Measurements from ENCODE around the gene SPATA1.
"Not testable (repeated sequence)": the region's sequence is repeated elsewhere in the genome, so short reads cannot be mapped to it uniquely, and the experiment has no call there.

Gene SPATA1

DNA sequence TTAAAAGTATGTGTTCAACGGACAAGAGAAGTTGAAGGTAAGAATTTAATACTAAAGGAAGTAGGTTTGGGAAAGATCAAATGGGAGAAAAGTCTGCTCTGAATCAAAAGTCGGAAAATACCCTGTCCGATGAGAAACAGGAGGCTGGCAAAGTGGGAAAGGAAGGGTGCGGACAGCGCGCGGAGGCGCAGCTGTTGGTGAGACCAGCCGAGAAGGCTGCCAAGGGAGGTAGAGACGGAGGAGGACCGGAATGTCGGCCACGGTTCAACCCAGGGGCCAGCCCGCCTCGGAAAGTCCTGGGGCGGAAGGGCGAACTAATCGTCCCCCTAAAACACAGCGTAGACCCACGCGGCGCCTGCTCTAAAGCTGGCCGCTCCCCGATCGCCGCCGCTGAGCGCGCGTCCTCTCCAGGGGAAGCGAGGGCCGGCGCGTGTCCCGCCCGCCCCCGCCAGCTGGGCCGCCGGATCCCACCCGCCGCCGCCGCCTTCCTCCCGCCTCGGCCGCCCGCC is 639 bp upstream of the SPATA1 start:
- no peaks in the 10 kb centered on the region for H3K27me3 ChIP-seq
- peaks cover 0 to 41% (median 23%) of the 10 kb centered on the region in 4 donors for H3K4me1 ChIP-seq
- intact Hi-C loops (cut with DNase I; ENCODE audit: low total_unique reads): loop anchor here (5.0 to 10.0 kb wide), 3 partner anchors 67 to 189 kb away; partner anchors contain the start of genes CTBS and SSX2IP
- peak overlapping the region; percentile 61 to 76 for H3K4me3 ChIP-seq
- TF ChIP-seq, protein P1, sequence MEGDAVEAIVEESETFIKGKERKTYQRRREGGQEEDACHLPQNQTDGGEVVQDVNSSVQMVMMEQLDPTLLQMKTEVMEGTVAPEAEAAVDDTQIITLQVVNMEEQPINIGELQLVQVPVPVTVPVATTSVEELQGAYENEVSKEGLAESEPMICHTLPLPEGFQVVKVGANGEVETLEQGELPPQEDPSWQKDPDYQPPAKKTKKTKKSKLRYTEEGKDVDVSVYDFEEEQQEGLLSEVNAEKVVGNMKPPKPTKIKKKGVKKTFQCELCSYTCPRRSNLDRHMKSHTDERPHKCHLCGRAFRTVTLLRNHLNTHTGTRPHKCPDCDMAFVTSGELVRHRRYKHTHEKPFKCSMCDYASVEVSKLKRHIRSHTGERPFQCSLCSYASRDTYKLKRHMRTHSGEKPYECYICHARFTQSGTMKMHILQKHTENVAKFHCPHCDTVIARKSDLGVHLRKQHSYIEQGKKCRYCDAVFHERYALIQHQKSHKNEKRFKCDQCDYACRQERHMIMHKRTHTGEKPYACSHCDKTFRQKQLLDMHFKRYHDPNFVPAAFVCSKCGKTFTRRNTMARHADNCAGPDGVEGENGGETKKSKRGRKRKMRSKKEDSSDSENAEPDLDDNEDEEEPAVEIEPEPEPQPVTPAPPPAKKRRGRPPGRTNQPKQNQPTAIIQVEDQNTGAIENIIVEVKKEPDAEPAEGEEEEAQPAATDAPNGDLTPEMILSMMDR (IDR thresholded peaks at IDR 0.05): no peak
- peak; percentile 52 to 80 for DNase-seq
- peak overlapping the region; percentile 86 to 97 for H3K27ac ChIP-seq
- H3K36me3 ChIP-seq: no peaks in the 10 kb centered on the region
- no peaks in the 10 kb centered on the region for H3K9me3 ChIP-seq

- no peaks in the 10 kb centered on the region for H3K9me3 ChIP-seq
- intact Hi-C loops (cut with DNase I; ENCODE audit: low total_unique reads): loop anchor here (5.0 to 10.0 kb wide), 3 partner anchors 65 to 188 kb away; partner anchors contain the start of genes CTBS and SSX2IP
- TF ChIP-seq, protein P1 (IDR thresholded peaks at IDR 0.05): no peak
- H3K27ac ChIP-seq: peak overlapping the region; percentile 86 to 97
- peak overlapping the region; percentile 61 to 76 for H3K4me3 ChIP-seq
- no peaks in the 10 kb centered on the region for H3K27me3 ChIP-seq
- no peak for DNase-seq
- peaks cover 0 to 28% (median 19%) of the 10 kb centered on the region in 4 donors for H3K4me1 ChIP-seq
- H3K36me3 ChIP-seq: no peaks in the 10 kb centered on the region
These were observed 705 bp downstream of the SPATA1 start for GRCh38 chr1:84506729-84507453.

- H3K27ac ChIP-seq, H3K36me3 ChIP-seq, H3K4me3 ChIP-seq, H3K9me3 ChIP-seq, H3K27me3 ChIP-seq, DNase-seq: not testable (repeated sequence)
- intact Hi-C loops (cut with DNase I; ENCODE audit: low total_unique reads): loop anchor here (5.0 to 10.0 kb wide), 3 partner anchors 64 to 187 kb away; partner anchors contain the start of genes CTBS and SSX2IP
- H3K4me1 ChIP-seq: peaks cover 0 to 18% (median 15%) of the 10 kb centered on the region in 4 donors
These were observed 1.7 kb downstream of the SPATA1 start for GRCh38 chr1:84507887-84508286.

DNA sequence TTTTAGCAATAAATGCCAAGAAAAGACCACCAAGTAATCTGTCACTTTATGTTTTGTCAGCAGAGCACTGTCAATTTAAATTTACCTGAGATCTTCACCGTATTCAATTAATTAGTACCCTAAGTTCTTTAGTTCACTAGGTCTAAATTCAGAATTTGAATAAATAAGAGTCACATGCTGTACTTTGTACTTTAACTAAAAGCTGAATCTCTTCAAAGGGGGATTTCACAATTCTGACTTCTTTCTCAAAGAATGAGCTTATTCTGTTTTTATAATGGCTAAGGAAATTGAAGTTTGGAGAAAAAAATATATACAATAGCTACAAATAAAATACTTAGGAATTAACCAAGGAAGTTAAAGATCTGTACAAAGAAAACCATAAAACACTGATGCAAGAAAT is 2.3 kb downstream of the SPATA1 start:
- Histone ChIP-seq H3K4me1 (peaks cover 0 to 12% (median 11%) of the 10 kb centered on the region in 4 donors), H3K36me3 (no peaks in the 10 kb centered on the region), H3K4me3 (no peak overlapping the region), H3K27me3 (no peaks in the 10 kb centered on the region), H3K9me3 (no peaks in the 10 kb centered on the region), H3K27ac (no peak overlapping the region)
- intact Hi-C loops (cut with DNase I; ENCODE audit: low total_unique reads): loop anchor here (5.0 to 10.0 kb wide), 3 partner anchors 64 to 186 kb away; partner anchors contain the start of genes CTBS and SSX2IP
- DNase-seq: no peak
- TF ChIP-seq, protein P1 (IDR thresholded peaks at IDR 0.05): no peak

- TF ChIP-seq, protein P1 (IDR thresholded peaks at IDR 0.05): no peak
- DNase-seq: no peak
- no peak overlapping the region for H3K4me3 ChIP-seq
- H3K4me1 ChIP-seq: peaks cover 0 to 7% (median 6%) of the 10 kb centered on the region in 4 donors
- no peaks in the 10 kb centered on the region for H3K36me3 ChIP-seq
- H3K27me3 ChIP-seq: no peaks in the 10 kb centered on the region
- no peaks in the 10 kb centered on the region for H3K9me3 ChIP-seq
- H3K27ac ChIP-seq: no peak overlapping the region
- intact Hi-C loops (cut with DNase I; ENCODE audit: low total_unique reads): loop anchor here (5.0 to 10.0 kb wide), 3 partner anchors 63 to 186 kb away; partner anchors contain the start of genes CTBS and SSX2IP
These were observed 2.8 kb downstream of the SPATA1 start for GRCh38 chr1:84509029-84509428.

DNA sequence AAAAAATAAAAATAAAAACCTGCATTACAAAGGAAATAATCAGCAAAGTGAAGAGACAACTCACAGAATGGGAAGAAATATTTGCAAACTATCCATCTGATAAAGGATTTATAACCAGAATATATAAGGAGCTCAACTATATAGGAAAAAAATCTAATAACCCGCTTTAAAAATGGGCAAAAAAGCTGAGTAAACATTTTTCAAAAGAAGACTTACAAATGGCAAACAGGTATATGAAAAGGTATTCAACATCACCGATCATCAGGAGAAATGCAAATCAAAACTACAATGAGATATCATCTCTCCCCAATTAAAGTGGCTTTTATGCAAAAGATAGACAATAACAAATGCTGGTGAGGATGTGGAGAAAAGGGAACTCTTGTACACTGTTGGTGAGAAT is 4.0 kb downstream of the SPATA1 start:
- Histone ChIP-seq H3K9me3 (no peaks in the 10 kb centered on the region), H3K27ac (no peak overlapping the region), H3K4me1 (peaks cover 0 to 4% (median 0%) of the 10 kb centered on the region in 4 donors), H3K27me3 (no peaks in the 10 kb centered on the region), H3K4me3 (no peak overlapping the region), H3K36me3 (no peaks in the 10 kb centered on the region)
- TF ChIP-seq, protein P1 (IDR thresholded peaks at IDR 0.05): no peak
- intact Hi-C loops (cut with DNase I; ENCODE audit: low total_unique reads): no loop called here
- DNase-seq: no peak
